NB4 (cell line): ENCODE data around the gene ABCC10.

Experiments
- MAX ChIP-seq: IDR thresholded peaks from 2 replicates; pipeline ENCODE4 v1.6.1; 2011; ENCODE audit warnings: low read depth, low read length
- POLR2A ChIP-seq: IDR thresholded peaks from 2 replicates; pipeline ENCODE4 v1.6.1; 2011; ENCODE audit warnings: mild to moderate bottlenecking; ENCODE audit not compliant: insufficient read length; ENCODE audit errors: extremely low read depth
- TF ChIP-seq, protein P1 (sequence below): IDR thresholded peaks from one replicate; pipeline ENCODE4 v1.5.1; 2012; ENCODE audit warnings: low read depth, low read length

- TF ChIP-seq, protein P1, sequence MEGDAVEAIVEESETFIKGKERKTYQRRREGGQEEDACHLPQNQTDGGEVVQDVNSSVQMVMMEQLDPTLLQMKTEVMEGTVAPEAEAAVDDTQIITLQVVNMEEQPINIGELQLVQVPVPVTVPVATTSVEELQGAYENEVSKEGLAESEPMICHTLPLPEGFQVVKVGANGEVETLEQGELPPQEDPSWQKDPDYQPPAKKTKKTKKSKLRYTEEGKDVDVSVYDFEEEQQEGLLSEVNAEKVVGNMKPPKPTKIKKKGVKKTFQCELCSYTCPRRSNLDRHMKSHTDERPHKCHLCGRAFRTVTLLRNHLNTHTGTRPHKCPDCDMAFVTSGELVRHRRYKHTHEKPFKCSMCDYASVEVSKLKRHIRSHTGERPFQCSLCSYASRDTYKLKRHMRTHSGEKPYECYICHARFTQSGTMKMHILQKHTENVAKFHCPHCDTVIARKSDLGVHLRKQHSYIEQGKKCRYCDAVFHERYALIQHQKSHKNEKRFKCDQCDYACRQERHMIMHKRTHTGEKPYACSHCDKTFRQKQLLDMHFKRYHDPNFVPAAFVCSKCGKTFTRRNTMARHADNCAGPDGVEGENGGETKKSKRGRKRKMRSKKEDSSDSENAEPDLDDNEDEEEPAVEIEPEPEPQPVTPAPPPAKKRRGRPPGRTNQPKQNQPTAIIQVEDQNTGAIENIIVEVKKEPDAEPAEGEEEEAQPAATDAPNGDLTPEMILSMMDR: no peak
- TF ChIP-seq MAX (no peak), POLR2A (no peak)
Observed at GRCh38 chr6:43457643-43458042, 30.3 kb downstream of the ABCC10 start.
